ENCODE measurements around the gene NEK2. TPM values are rescaled to one million over a fixed set of nuclear protein-coding genes. Genes with fewer than 3 reads are reported as not detected.

NEK2 gene
- total and polyA plus RNA-seq, 8 donors, result 0.05 to 0.55 (median 0.24) TPM; not detected in 2

- Histone ChIP-seq H3K27ac (no peak overlapping the region), H3K27me3 (no peaks in the 10 kb centered on the region), H3K4me1 (no peaks in the 10 kb centered on the region), H3K9me3 (no peaks in the 10 kb centered on the region), H3K4me3 (no peak overlapping the region), H3K36me3 (no peaks in the 10 kb centered on the region)
- no peak for DNase-seq
- no peak for FAIRE-seq
- intact Hi-C loops (cut with DNase I), result no loop called here
- no peak for TF ChIP-seq CTCF (IDR thresholded peaks at IDR 0.05)
- WGBS, 2 donors, result 91 to 95% methylated on average over 2 of the region's 2 CpGs
- ATAC-seq, result no peak
Measured at GRCh38 chr1:211715971-211716370, 40.5 kb upstream of the NEK2 start.

GRCh38 chr1:211714154-211714553, 38.7 kb upstream of the NEK2 start:
- ATAC-seq (no peak), FAIRE-seq (no peak), DNase-seq (no peak)
- Histone ChIP-seq H3K4me3 (no peak overlapping the region), H3K27me3 (no peaks in the 10 kb centered on the region), H3K27ac (no peak overlapping the region), H3K4me1 (no peaks in the 10 kb centered on the region), H3K36me3 (no peaks in the 10 kb centered on the region), H3K9me3 (no peaks in the 10 kb centered on the region)
- intact Hi-C loops (cut with DNase I), result no loop called here
- TF ChIP-seq CTCF (IDR thresholded peaks at IDR 0.05), result no peak
- WGBS, 2 donors, result 84 to 86% methylated on average over 5 of the region's 5 CpGs

GRCh38 chr1:211713231-211713630, 37.8 kb upstream of the NEK2 start:
- H3K27ac ChIP-seq, result no peak overlapping the region
- 81 to 82% methylated on average over 10 of the region's 10 CpGs for WGBS, 2 donors
- DNase-seq (no peak), ATAC-seq (no peak), FAIRE-seq (no peak)
- H3K4me3 ChIP-seq, result no peak overlapping the region
- H3K9me3 ChIP-seq, result no peaks in the 10 kb centered on the region
- no peaks in the 10 kb centered on the region for H3K4me1 ChIP-seq
- no peaks in the 10 kb centered on the region for H3K36me3 ChIP-seq
- intact Hi-C loops (cut with DNase I), result no loop called here
- TF ChIP-seq CTCF (IDR thresholded peaks at IDR 0.05), result no peak
- no peaks in the 10 kb centered on the region for H3K27me3 ChIP-seq

- no peak for TF ChIP-seq CTCF (IDR thresholded peaks at IDR 0.05)
- no peak overlapping the region for H3K4me3 ChIP-seq
- no peaks in the 10 kb centered on the region for H3K4me1 ChIP-seq
- no peak for DNase-seq
- H3K27ac ChIP-seq, result no peak overlapping the region
- no peaks in the 10 kb centered on the region for H3K9me3 ChIP-seq
- WGBS, 2 donors, result 94 to 95% methylated on average over 4 of the region's 4 CpGs
- no peak for FAIRE-seq
- ATAC-seq, result no peak
- intact Hi-C loops (cut with DNase I), result no loop called here
- no peaks in the 10 kb centered on the region for H3K36me3 ChIP-seq
- no peaks in the 10 kb centered on the region for H3K27me3 ChIP-seq
Measured at GRCh38 chr1:211711315-211711705, 35.9 kb upstream of the NEK2 start.

GRCh38 chr1:211710566-211711314, 35.3 kb upstream of the NEK2 start:
- DNase-seq (no peak), FAIRE-seq (no peak), ATAC-seq (no peak)
- no peak for TF ChIP-seq CTCF (IDR thresholded peaks at IDR 0.05)
- Histone ChIP-seq H3K4me3 (no peak overlapping the region), H3K27ac (no peak overlapping the region), H3K4me1 (no peaks in the 10 kb centered on the region), H3K36me3 (no peaks in the 10 kb centered on the region), H3K27me3 (no peaks in the 10 kb centered on the region), H3K9me3 (no peaks in the 10 kb centered on the region)
- 75 to 81% methylated on average over 6 of the region's 6 CpGs for WGBS, 2 donors
- intact Hi-C loops (cut with DNase I), result no loop called here
